Mesendoderm (in vitro differentiated cells): ENCODE results near the gene KCNH2.
A peak's percentile ranks its signal among the peaks of the same experiment; 100 is the strongest.
"Not testable (repeated sequence)": the region's sequence is repeated elsewhere in the genome, so short reads cannot be mapped to it uniquely, and the experiment has no call there.

Source experiments
- DNase-seq: peaks from one replicate; pipeline ENCODE4 v3.0.0; 2013
- H2AK5ac ChIP-seq: 2 replicates; pipeline ENCODE4 v1.6.1; 2013; ENCODE audit warnings: low read length, inconsistent platforms
- H2BK120ac ChIP-seq: 2 replicates; pipeline ENCODE4 v1.6.1; 2013; ENCODE audit warnings: low read depth, mild to moderate bottlenecking, low read length, moderate library complexity, mixed read lengths
- H2BK15ac ChIP-seq: replicated peaks from 2 replicates; pipeline ENCODE4 v1.6.1; 2013; ENCODE audit warnings: low read depth, mild to moderate bottlenecking, moderate library complexity
- H2BK5ac ChIP-seq: 2 replicates; pipeline ENCODE4 v1.6.1; 2013; ENCODE audit warnings: low read length, inconsistent platforms
- H3K18ac ChIP-seq: 2 replicates; pipeline ENCODE4 v1.6.1; 2013; ENCODE audit warnings: mild to moderate bottlenecking, low read length, mixed read lengths
- H3K23ac ChIP-seq: one replicate; pipeline ENCODE4 v1.6.1; 2013; ENCODE audit warnings: low read length
- H3K27ac ChIP-seq: 2 replicates; pipeline ENCODE4 v1.5.1; 2013; ENCODE audit warnings: low read depth, mild to moderate bottlenecking, inconsistent platforms, low read length, moderate library complexity
- H3K27me3 ChIP-seq: 2 replicates; pipeline ENCODE4 v1.6.1; 2013; ENCODE audit warnings: low read length, control low read depth, mild to moderate bottlenecking, inconsistent platforms; ENCODE audit not compliant: insufficient read depth, poor library complexity
- H3K36me3 ChIP-seq: 2 replicates; pipeline ENCODE4 v1.6.1; 2013; ENCODE audit warnings: low read length, inconsistent platforms; ENCODE audit not compliant: control insufficient read depth, insufficient read depth
- H3K4ac ChIP-seq: one replicate; pipeline ENCODE4 v1.6.1; 2013; ENCODE audit warnings: low read depth, mild to moderate bottlenecking, low read length, moderate library complexity
- H3K4me1 ChIP-seq: 2 replicates; pipeline ENCODE4 v1.6.1; 2013; ENCODE audit warnings: low read depth, low read length, inconsistent platforms; ENCODE audit not compliant: control insufficient read depth
- H3K4me2 ChIP-seq: 2 replicates; pipeline ENCODE4 v1.6.1; 2013; ENCODE audit warnings: low read length
- H3K4me3 ChIP-seq: 2 replicates; pipeline ENCODE4 v1.5.1; 2013; ENCODE audit warnings: mild to moderate bottlenecking, low read length
- H3K56ac ChIP-seq: one replicate; pipeline ENCODE4 v1.6.1; 2013; ENCODE audit warnings: low read length
- H3K79me1 ChIP-seq: 2 replicates; pipeline ENCODE4 v1.6.1; 2013; ENCODE audit warnings: low read length, inconsistent platforms
- H3K79me2 ChIP-seq: 2 replicates; pipeline ENCODE4 v1.6.1; 2013; ENCODE audit warnings: mild to moderate bottlenecking, low read length; ENCODE audit not compliant: control insufficient read depth, insufficient read depth
- H3K9ac ChIP-seq: 2 replicates; pipeline ENCODE4 v1.6.1; 2013; ENCODE audit warnings: low read length, inconsistent platforms
- H4K5ac ChIP-seq: one replicate; pipeline ENCODE4 v1.6.1; 2013; ENCODE audit warnings: low read length
- H4K8ac ChIP-seq: one replicate; pipeline ENCODE4 v1.6.1; 2013; ENCODE audit warnings: low read depth, mild to moderate bottlenecking, control low read depth, low read length, moderate library complexity
- WGBS: extraction: QIAGEN DNeasy Blood & Tissue Kit; methylation state at CpG from one replicate; pipeline ENCODE4 v1.1.7; 2013; ENCODE audit warnings: low lambda C conversion rate, missing lambda C conversion rate; ENCODE audit not compliant: insufficient coverage; ENCODE audit errors: extremely low coverage; 5-methylcytosine and 5-hydroxymethylcytosine counted together

The KCNH2 gene

GRCh38 chr7:151013733-151014497 lies 35.8 kb upstream of the KCNH2 start:
- H2BK120ac ChIP-seq: no peak overlapping the region
- H4K5ac ChIP-seq: no peak overlapping the region
- WGBS: no CpG with 5 or more reads among the region's 55 CpGs
- no peak overlapping the region for H3K23ac ChIP-seq
- peaks cover 8% of the 10 kb centered on the region for H3K4me1 ChIP-seq
- H3K9ac ChIP-seq: peak overlapping the region; percentile 78
- H3K79me2 ChIP-seq: no peaks in the 10 kb centered on the region
- H3K4me2 ChIP-seq: peak overlapping the region; percentile 97
- H3K56ac ChIP-seq: peak overlapping the region; percentile 88
- no peak overlapping the region for H3K4ac ChIP-seq
- H3K18ac ChIP-seq: no peak overlapping the region
- peak overlapping the region; percentile 55 for H3K4me3 ChIP-seq
- H2BK5ac ChIP-seq: no peak overlapping the region
- H3K79me1 ChIP-seq: no peaks in the 10 kb centered on the region
- peak; percentile 98 for DNase-seq
- H3K27me3 ChIP-seq: peaks cover 2% of the 10 kb centered on the region
- no peak overlapping the region for H4K8ac ChIP-seq
- H3K36me3 ChIP-seq: no peaks in the 10 kb centered on the region
- no peak overlapping the region for H2AK5ac ChIP-seq
- no peak overlapping the region for H2BK15ac ChIP-seq
- H3K27ac ChIP-seq: no peak overlapping the region

GRCh38 chr7:151013356-151013732 lies 35.2 kb upstream of the KCNH2 start:
- Histone ChIP-seq H3K27ac (no peak overlapping the region), H3K4ac (no peak overlapping the region), H2BK120ac (no peak overlapping the region), H4K8ac (no peak overlapping the region), H3K79me1 (no peaks in the 10 kb centered on the region), H3K4me3 (no peak overlapping the region), H3K4me1 (peaks cover 9% of the 10 kb centered on the region), H3K27me3 (peaks cover under 1% of the 10 kb centered on the region), H2AK5ac (no peak overlapping the region), H3K56ac (peak overlapping the region; percentile 63), H3K18ac (no peak overlapping the region), H2BK15ac (no peak overlapping the region), H3K9ac (peak overlapping the region; percentile 60), H3K36me3 (no peaks in the 10 kb centered on the region), H4K5ac (no peak overlapping the region), H3K4me2 (peak overlapping the region; percentile 97), H3K23ac (no peak overlapping the region), H3K79me2 (no peaks in the 10 kb centered on the region), H2BK5ac (no peak overlapping the region)
- no peak for DNase-seq
- no CpG with 5 or more reads among the region's 26 CpGs for WGBS

GRCh38 chr7:151012911-151013347 lies 34.8 kb upstream of the KCNH2 start:
- Histone ChIP-seq H2AK5ac (no peak overlapping the region), H3K4me2 (peak overlapping the region; percentile 69), H2BK15ac (no peak overlapping the region), H3K4me3 (no peak overlapping the region), H4K5ac (no peak overlapping the region), H2BK120ac (no peak overlapping the region), H3K18ac (no peak overlapping the region), H3K4me1 (peaks cover 10% of the 10 kb centered on the region), H2BK5ac (no peak overlapping the region), H3K27ac (no peak overlapping the region), H3K23ac (no peak overlapping the region), H3K4ac (no peak overlapping the region), H3K56ac (peak overlapping the region; percentile 63), H3K79me1 (no peaks in the 10 kb centered on the region), H3K79me2 (no peaks in the 10 kb centered on the region), H3K9ac (peak overlapping the region; percentile 60), H3K36me3 (no peaks in the 10 kb centered on the region), H4K8ac (no peak overlapping the region), H3K27me3 (no peaks in the 10 kb centered on the region)
- DNase-seq: peak; percentile 89
- WGBS: no CpG with 5 or more reads among the region's 23 CpGs

GRCh38 chr7:151012031-151012692 lies 34.0 kb upstream of the KCNH2 start:
- no peak overlapping the region for H2BK5ac ChIP-seq
- H4K8ac ChIP-seq: no peak overlapping the region
- H2AK5ac ChIP-seq: no peak overlapping the region
- H3K56ac ChIP-seq: no peak overlapping the region
- H3K4me2 ChIP-seq: no peak overlapping the region
- H3K4me3 ChIP-seq: no peak overlapping the region
- H3K36me3 ChIP-seq: no peaks in the 10 kb centered on the region
- no peak overlapping the region for H3K27ac ChIP-seq
- H3K79me2 ChIP-seq: no peaks in the 10 kb centered on the region
- H3K4me1 ChIP-seq: peaks cover 17% of the 10 kb centered on the region
- no CpG with 5 or more reads among the region's 6 CpGs for WGBS
- DNase-seq: no peak
- no peaks in the 10 kb centered on the region for H3K27me3 ChIP-seq
- H3K4ac ChIP-seq: no peak overlapping the region
- H3K18ac ChIP-seq: no peak overlapping the region
- H3K79me1 ChIP-seq: no peaks in the 10 kb centered on the region
- no peak overlapping the region for H2BK15ac ChIP-seq
- no peak overlapping the region for H4K5ac ChIP-seq
- H3K23ac ChIP-seq: no peak overlapping the region
- no peak overlapping the region for H2BK120ac ChIP-seq
- peak overlapping the region; percentile 38 for H3K9ac ChIP-seq

GRCh38 chr7:151011616-151012015 lies 33.5 kb upstream of the KCNH2 start:
- not testable (repeated sequence) for H2AK5ac ChIP-seq, H3K36me3 ChIP-seq, H3K79me1 ChIP-seq, H3K27me3 ChIP-seq, H3K56ac ChIP-seq, H3K79me2 ChIP-seq, H3K4me3 ChIP-seq, DNase-seq, H3K4ac ChIP-seq, H2BK120ac ChIP-seq, H2BK15ac ChIP-seq, H3K9ac ChIP-seq, H3K18ac ChIP-seq, H3K27ac ChIP-seq, H4K8ac ChIP-seq, H4K5ac ChIP-seq, H3K23ac ChIP-seq, H2BK5ac ChIP-seq, H3K4me2 ChIP-seq
- H3K4me1 ChIP-seq: peaks cover 17% of the 10 kb centered on the region
- WGBS: no CpG with 5 or more reads among the region's 12 CpGs
